IMR-90 (cell line): ENCODE results near the gene NAMPT. TPM values are rescaled to one million over a fixed set of nuclear protein-coding genes. Genes with fewer than 3 reads are reported as not detected.

Source experiments
- ATAC-seq: fragments of 200-7000 bp; cut with Tn5 transposase; 2 replicates; pipeline ENCODE4 v1.9.1; 2020; ENCODE audit warnings: low read depth, mild to moderate bottlenecking, moderate library complexity
- BruUV-seq: library from RNA; stranded (reverse); fragments of 400-500 nt; replicated peaks from 2 replicates; lab custom pipeline; 2021; lab: Mats Ljungman, UMichigan
- CTCF ChIA-PET: fragments of 300-600 bp; formaldehyde crosslinking; extraction: SDS; loops from one replicate; lab custom pipeline; 2021; ENCODE audit warnings: antibody characterized with exemption; lab: Yijun Ruan, JAX
- POLR2A ChIA-PET: fragments of 300-600 bp; sonication (Branson Sonifier 250); formaldehyde crosslinking; loops from one replicate; lab custom pipeline; 2022; ENCODE audit warnings: antibody characterized with exemption; ENCODE audit not compliant: unreplicated experiment; lab: Charles Lee
- DNase-seq: peaks from one replicate; pipeline ENCODE4 v3.0.0; 2013
- H2AFZ ChIP-seq: replicated peaks from 2 replicates; pipeline ENCODE3; 2013; ENCODE audit warnings: low read length, mild to moderate bottlenecking; ENCODE audit not compliant: poor library complexity
- H2AK5ac ChIP-seq: 2 replicates; pipeline ENCODE4 v1.6.1; 2013; ENCODE audit warnings: low read depth, low read length, inconsistent platforms
- H2AK9ac ChIP-seq: replicated peaks from 2 replicates; pipeline ENCODE3; 2013; ENCODE audit warnings: mild to moderate bottlenecking, low read depth, low read length, moderate library complexity; ENCODE audit not compliant: poor library complexity
- H2BK120ac ChIP-seq: 2 replicates; pipeline ENCODE4 v1.6.1; 2013; ENCODE audit warnings: low read depth, low read length, inconsistent platforms
- H2BK15ac ChIP-seq: 3 replicates; pipeline ENCODE4 v1.6.1; 2013; ENCODE audit warnings: low read depth, low read length, inconsistent platforms
- H2BK20ac ChIP-seq: 2 replicates; pipeline ENCODE4 v1.6.1; 2013; ENCODE audit warnings: low read depth, mild to moderate bottlenecking, inconsistent platforms, low read length, moderate library complexity
- H2BK5ac ChIP-seq: 2 replicates; pipeline ENCODE4 v1.6.1; 2013; ENCODE audit warnings: mild to moderate bottlenecking, low read depth, low read length, inconsistent platforms; ENCODE audit not compliant: poor library complexity, severe bottlenecking
- H3K14ac ChIP-seq: replicated peaks from 2 replicates; pipeline ENCODE4 v1.6.1; 2013; ENCODE audit warnings: low read depth, low read length, inconsistent platforms
- H3K18ac ChIP-seq: 2 replicates; pipeline ENCODE4 v1.6.1; 2013; ENCODE audit warnings: low read depth, low read length, control low read depth
- H3K23ac ChIP-seq: 2 replicates; pipeline ENCODE4 v1.6.1; 2013; ENCODE audit warnings: low read depth, low read length, inconsistent platforms
- H3K27ac ChIP-seq: 2 replicates; pipeline ENCODE4 v1.5.1; 2013; ENCODE audit warnings: mild to moderate bottlenecking, control low read depth, low read length; ENCODE audit not compliant: insufficient read depth
- H3K27me3 ChIP-seq: 2 replicates; pipeline ENCODE4 v1.6.1; 2013; ENCODE audit warnings: low read length; ENCODE audit not compliant: control insufficient read depth, insufficient read depth
- H3K36me3 ChIP-seq: 2 replicates; pipeline ENCODE4 v1.6.1; 2013; ENCODE audit warnings: low read length, mixed read lengths; ENCODE audit not compliant: control insufficient read depth, insufficient read depth
- H3K4ac ChIP-seq: 2 replicates; pipeline ENCODE4 v1.6.1; 2013; ENCODE audit warnings: low read depth, low read length, inconsistent platforms
- H3K4me1 ChIP-seq: 2 replicates; pipeline ENCODE4 v1.6.1; 2013; ENCODE audit warnings: low read length, mixed read lengths; ENCODE audit not compliant: control insufficient read depth, insufficient read depth
- H3K4me2 ChIP-seq: 2 replicates; pipeline ENCODE4 v1.6.1; 2013; ENCODE audit warnings: low read depth, mild to moderate bottlenecking, control low read depth, low read length, moderate library complexity
- H3K4me3 ChIP-seq: 2 replicates; pipeline ENCODE4 v1.5.1; 2013; ENCODE audit warnings: low read depth, mild to moderate bottlenecking, control low read depth, low read length, moderate library complexity; ENCODE audit not compliant: insufficient read depth
- H3K56ac ChIP-seq: 2 replicates; pipeline ENCODE4 v1.6.1; 2013; ENCODE audit warnings: low read length, inconsistent platforms; ENCODE audit not compliant: insufficient read depth; ENCODE audit errors: extremely low read depth
- H3K79me1 ChIP-seq, 2 experiments: 2 replicates each; pipeline ENCODE4 v1.6.1; 2013; ENCODE audit warnings: low read length in 2 of 2, inconsistent platforms in 1 of 2, low read depth in 1 of 2
- H3K9ac ChIP-seq: 2 replicates; pipeline ENCODE4 v1.6.1; 2013; ENCODE audit warnings: low read depth, low read length, control low read depth
- H3K9me1 ChIP-seq: 2 replicates; pipeline ENCODE4 v1.6.1; 2013; ENCODE audit warnings: low read length, inconsistent platforms; ENCODE audit not compliant: insufficient read depth
- H3K9me3 ChIP-seq: 2 replicates; pipeline ENCODE4 v1.6.1; 2013; ENCODE audit warnings: low read length; ENCODE audit not compliant: control insufficient read depth, insufficient read depth
- H4K20me1 ChIP-seq: 2 replicates; pipeline ENCODE4 v1.6.1; 2013; ENCODE audit warnings: low read length, inconsistent platforms; ENCODE audit not compliant: insufficient read depth
- H4K5ac ChIP-seq: 2 replicates; pipeline ENCODE4 v1.6.1; 2013; ENCODE audit warnings: mild to moderate bottlenecking, low read depth, low read length, control low read depth
- H4K8ac ChIP-seq, 2 experiments: 2 replicates each; pipeline ENCODE4 v1.6.1; 2013; ENCODE audit warnings: low read depth in 2 of 2, low read length in 2 of 2, control low read depth in 1 of 2, inconsistent platforms in 1 of 2
- H4K91ac ChIP-seq: 2 replicates; pipeline ENCODE4 v1.6.1; 2013; ENCODE audit warnings: low read depth, low read length, inconsistent platforms; ENCODE audit not compliant: insufficient read depth
- POLR2A ChIP-seq: IDR thresholded peaks from 2 replicates; pipeline ENCODE4 v1.6.1; 2012; ENCODE audit warnings: mild to moderate bottlenecking, low read depth, low read length
- RAD21 ChIP-seq: IDR thresholded peaks from 2 replicates; pipeline ENCODE4 v1.6.1; 2012; ENCODE audit warnings: low read length, improper control_type of control experiment
- WGBS, 2 experiments: methylation state at CpG; one replicate each; pipeline versions ENCODE4 v1.1.5 to v1.1.7; 2013; ENCODE audit warnings: missing lambda C conversion rate in 2 of 2; ENCODE audit not compliant: insufficient read length in 1 of 2; ENCODE audit errors: extremely low coverage in 2 of 2; 5-methylcytosine and 5-hydroxymethylcytosine counted together
- dilution Hi-C: fragments of 300-500 bp; cut with HindIII; formaldehyde crosslinking; loops from one replicate; pipeline ENCODE4 v1.14.3; 2018; ENCODE audit warnings: low sequenced_read_pairs; ENCODE audit not compliant: unreplicated experiment
- in situ Hi-C: fragments of 300-500 bp; cut with MboI; formaldehyde crosslinking; loops from 3 replicates; pipeline ENCODE4 v1.14.3; 2019; ENCODE audit warnings: low sequenced_read_pairs, inconsistent platforms, mixed read lengths
- intact Hi-C: fragments of 100-400 bp; cut with micrococcal nuclease; formaldehyde crosslinking; loops from 2 replicates; pipeline ENCODE4 v1.10.0; 2022
- polyA plus RNA-seq, 3 experiments: library from polyadenylated mRNA; depleted of rRNA; stranded (reverse); fragments of >200 nt; gene quantifications; 2 replicates each; pipeline ENCODE4 v1.2.3, GENCODE V29; 2012; ENCODE audit warnings: low replicate concordance in 1 of 3
- total RNA-seq: library from RNA; depleted of rRNA; stranded (reverse); fragments of >200 nt; gene quantifications from 2 replicates; pipeline ENCODE4 v1.2.3, GENCODE V29; 2012

NAMPT gene
- total and polyA plus RNA-seq, 2 of the 4 experiments (the other 2 are of a cell fraction): 13.3 to 31.7 TPM

- peaks cover 23% of the 10 kb centered on the region; the same call in 1 of the 2 replicates for H4K20me1 ChIP-seq
- no peak overlapping the region for H3K4ac ChIP-seq
- no peaks in the 10 kb centered on the region for H3K4me1 ChIP-seq
- ChIA-PET POLR2A (no interaction called here), CTCF (interaction anchor here (2.2 kb wide), 1 partner anchor 180 kb away, joined by 9 read pairs; no protein-coding TSS in a partner anchor)
- no peak overlapping the region for H3K27ac ChIP-seq
- H2AK5ac ChIP-seq: no peak overlapping the region
- peaks cover 20 to 41% of the 10 kb centered on the region in 2 experiments for H3K79me1 ChIP-seq
- ATAC-seq (no peak), DNase-seq (no peak)
- no peak overlapping the region for H3K4me3 ChIP-seq
- no peak overlapping the region for H4K8ac ChIP-seq
- no peak overlapping the region; the same call in 1 of the 2 replicates for H3K4me2 ChIP-seq
- dilution Hi-C loops: no loop called here
- no peak overlapping the region for H3K23ac ChIP-seq
- no peaks in the 10 kb centered on the region for H3K27me3 ChIP-seq
- H2AK9ac ChIP-seq: no peak overlapping the region
- H3K9ac ChIP-seq: no peak overlapping the region
- intact Hi-C loops: no loop called here
- no peak overlapping the region for H3K18ac ChIP-seq
- WGBS, 2 experiments: no CpG with 5 or more reads among the region's 6 CpGs
- no TSS peak for BruUV-seq
- no peak overlapping the region for H2AFZ ChIP-seq
- H3K9me1 ChIP-seq: peaks cover 3% of the 10 kb centered on the region
- H2BK5ac ChIP-seq: no peak overlapping the region
- H3K56ac ChIP-seq: no peak overlapping the region
- no peak overlapping the region for H2BK15ac ChIP-seq
- peaks cover 2% of the 10 kb centered on the region; the same call in 1 of the 2 replicates for H3K36me3 ChIP-seq
- H3K9me3 ChIP-seq: no peaks in the 10 kb centered on the region
- TF ChIP-seq POLR2A: 0 out of 2 replicates have a peak, but pooled peaks have one; percentile 11
- TF ChIP-seq RAD21: no peak
- H4K5ac ChIP-seq: no peak overlapping the region
- no peak overlapping the region for H2BK20ac ChIP-seq
- H2BK120ac ChIP-seq: no peak overlapping the region
- no peak overlapping the region for H4K91ac ChIP-seq
- in situ Hi-C loops: no loop called here
- no peak overlapping the region for H3K14ac ChIP-seq
Measured at GRCh38 chr7:106282390-106282789, 2.4 kb downstream of the NAMPT start.
